NCI-H1930 (cell line): ENCODE data around the gene LRRC1.

ENCODE experiments used
- DNase-seq, 2 experiments: peaks; one replicate each; lab custom pipeline; 2025; lab: John Stamatoyannopoulos, UW

The LRRC1 gene

DNA sequence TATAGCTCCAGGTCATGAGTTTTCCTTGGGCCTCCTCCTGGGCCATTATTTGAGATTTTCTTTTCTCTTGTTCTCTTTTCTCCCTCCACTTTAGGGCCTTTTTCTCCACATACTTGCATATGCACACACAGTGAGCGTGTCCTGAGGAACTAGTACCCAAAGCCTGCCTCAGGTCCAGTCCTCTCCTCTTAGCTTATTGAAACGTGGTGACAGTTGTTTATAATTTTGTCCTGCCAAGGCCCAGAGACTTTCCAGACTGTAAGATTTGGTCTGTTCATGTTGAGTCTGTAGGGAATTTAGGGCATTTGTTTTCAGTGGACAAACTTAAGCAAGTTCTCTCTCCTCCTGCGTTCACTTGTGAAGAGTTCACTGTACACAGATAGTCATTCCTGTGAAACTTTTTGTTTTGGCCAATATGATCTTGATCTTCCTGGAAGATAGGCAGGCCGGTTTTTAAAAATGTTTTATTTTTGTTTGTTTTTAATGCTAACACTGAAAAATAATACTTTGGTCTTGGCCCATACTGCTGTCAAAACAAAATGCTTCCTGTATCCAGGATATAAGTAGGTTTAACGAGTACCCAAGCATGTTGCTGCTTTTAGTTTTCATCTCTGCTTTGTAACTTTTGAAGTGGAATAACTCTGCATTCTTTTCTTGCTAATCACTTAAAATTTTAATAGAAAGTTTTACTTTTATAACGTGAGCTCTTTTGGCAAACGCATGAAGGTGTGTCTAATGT lies 20.7 kb downstream of the LRRC1 start:
- DNase-seq: no peak

- no peak for DNase-seq
These were observed 24.2 kb downstream of the LRRC1 start for GRCh38 chr6:53818858-53819609.

- no peak for DNase-seq
These were observed 27.8 kb downstream of the LRRC1 start for GRCh38 chr6:53822401-53823125.

GRCh38 chr6:53824714-53825113 lies 29.9 kb downstream of the LRRC1 start:
- DNase-seq: no peak

DNA sequence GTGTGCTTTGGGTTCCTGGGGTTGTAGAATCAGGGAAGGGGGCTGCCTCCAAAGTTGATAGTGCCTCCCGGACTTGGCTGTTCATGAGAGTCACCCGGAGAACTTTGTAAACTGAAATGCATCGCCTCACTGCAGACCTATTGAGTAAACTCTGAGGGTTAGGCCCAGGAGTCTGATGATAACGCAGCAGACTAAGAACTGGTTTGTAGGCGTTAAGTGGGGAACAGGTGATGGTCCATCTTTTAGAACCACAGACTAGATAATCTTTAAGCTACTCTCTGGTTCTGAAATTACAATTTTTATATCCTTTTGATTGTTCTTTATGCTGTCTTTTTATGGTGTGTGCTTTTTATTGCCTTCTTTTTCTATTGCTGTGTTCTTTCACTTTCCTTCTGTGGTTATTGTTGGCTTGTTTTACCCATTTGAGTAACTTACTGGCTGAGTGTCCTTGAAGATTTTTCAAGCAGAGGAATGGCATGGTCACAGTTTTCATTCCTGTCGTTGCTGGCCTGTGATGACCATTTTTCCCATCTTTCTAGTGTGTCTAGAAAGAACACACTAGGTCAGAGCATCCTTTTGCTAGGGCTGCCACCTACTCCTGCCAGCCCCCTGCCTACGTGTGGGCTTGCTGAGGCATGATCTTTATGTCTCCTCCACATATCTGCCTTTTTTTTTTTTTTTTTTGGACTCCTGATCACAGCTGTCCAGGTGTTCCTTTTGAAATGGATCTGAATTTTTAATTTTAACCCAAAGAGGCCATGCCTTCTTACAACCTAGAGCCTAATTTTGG lies 30.9 kb downstream of the LRRC1 start:
- no peak for DNase-seq

- no peak for DNase-seq
These were observed 32.7 kb downstream of the LRRC1 start for GRCh38 chr6:53827531-53827930.

DNA sequence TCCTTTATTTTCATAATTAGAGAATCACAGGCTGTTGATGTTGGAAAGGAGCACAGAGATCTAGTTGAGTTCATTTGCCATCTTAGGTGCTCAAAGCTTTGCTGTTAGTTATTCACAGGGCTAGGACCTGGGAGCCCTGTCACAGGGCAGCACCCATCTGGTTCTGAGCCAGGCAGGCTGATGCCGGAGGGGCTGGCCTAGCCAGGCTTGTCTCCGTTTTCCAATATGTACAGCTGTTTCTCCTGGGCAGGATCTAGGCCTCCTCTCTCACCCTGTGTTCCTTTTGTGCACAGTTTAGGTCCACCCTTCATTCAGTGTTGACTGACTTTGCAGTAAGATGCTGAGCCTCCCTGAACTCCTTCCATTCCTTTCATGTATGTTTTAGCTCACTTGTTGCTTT lies 33.4 kb downstream of the LRRC1 start:
- no peak for DNase-seq

- no peak for DNase-seq
These were observed 34.3 kb downstream of the LRRC1 start for GRCh38 chr6:53828966-53829697.

- DNase-seq: no peak
These were observed 35.0 kb downstream of the LRRC1 start for GRCh38 chr6:53829698-53830221.

- no peak for DNase-seq
These were observed 35.6 kb downstream of the LRRC1 start for GRCh38 chr6:53830366-53830765.

DNA sequence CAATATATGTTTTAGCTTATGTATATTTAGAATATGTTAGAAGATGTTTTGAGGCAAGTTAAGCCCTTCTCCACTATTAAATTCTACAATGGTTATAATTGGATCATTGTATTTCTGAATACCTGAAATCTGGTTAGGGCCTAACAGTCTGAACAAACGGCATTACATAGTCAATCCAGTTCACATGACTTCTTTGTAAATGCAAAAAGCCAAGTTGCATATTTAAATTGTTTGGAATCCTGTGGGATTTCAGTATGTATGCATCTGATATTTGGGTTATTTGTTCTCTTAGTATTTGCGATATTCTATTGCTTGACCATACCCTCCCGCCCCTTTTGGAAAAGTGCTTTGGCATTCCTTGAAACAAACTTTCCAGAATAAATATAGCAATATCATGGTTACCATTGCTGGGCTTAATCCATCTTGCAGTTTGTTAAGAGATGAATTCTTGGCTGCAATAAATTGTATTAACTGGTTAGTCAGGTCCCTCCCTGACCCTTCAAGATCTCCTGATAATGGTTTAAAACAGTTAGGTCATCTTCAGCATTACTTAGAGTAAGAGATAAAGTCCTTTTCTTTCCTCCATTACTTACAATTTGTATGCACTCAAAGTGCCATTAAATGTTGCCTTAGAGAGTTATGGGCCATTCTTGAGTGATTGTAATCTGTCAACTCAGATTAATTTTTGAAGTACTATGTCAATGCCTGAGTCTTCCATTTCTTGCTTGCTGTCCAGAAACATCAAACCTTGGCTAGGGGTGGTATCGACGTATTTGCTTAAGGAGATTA lies 36.5 kb downstream of the LRRC1 start:
- no peak for DNase-seq

DNA sequence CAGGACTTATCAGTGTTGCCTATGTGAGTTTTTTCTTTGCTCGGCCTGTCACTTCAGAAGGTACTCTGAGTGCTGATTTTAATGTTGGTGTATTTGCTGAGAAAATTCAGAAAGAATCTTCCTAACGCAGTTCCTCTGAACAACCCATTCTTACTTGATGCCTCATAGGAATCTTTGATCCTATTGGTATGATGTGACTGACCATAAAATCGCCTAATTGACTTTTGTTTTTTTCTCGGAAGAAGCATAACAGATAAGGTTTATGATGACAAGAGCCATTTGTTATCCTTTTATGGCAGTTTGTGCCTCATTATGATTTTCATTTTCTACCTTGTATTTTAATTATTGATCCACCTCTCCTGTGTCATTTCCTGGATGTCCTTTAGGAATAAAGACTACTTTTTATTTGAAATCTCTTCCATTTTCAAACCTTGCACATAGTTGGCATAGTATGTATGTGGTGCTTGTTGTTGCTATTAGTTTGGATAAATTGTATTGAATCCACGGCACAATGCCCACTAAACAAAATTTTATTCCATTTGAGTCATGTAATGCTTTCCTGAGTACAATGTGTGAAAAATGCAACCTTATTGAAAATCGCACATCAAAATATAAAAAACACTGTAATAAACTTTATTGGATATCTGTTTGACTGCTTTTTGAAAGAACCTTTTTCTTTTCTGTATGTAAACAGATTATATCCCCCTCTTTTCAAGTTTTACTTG lies 37.3 kb downstream of the LRRC1 start:
- no peak for DNase-seq

DNA sequence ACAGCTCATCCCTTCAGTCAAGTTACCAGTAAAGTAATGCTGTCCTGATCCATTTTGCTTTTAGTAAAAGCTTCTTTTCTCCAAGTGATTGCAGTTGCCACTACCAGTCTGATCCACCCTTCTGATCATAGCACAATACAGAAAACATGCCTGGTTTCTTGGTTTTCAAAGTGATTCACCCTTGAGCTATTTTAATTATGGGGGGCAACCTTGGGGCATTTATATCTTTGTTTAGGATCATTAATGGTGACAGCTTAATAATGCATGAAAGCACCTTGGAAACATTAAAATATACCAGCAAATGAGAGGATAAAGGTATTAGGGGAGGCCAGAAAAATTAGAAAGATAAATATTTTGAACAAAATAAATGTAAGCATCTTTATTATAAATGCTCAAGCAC lies 38.4 kb downstream of the LRRC1 start:
- no peak for DNase-seq

GRCh38 chr6:53834132-53834531 lies 39.3 kb downstream of the LRRC1 start:
- DNase-seq: no peak

GRCh38 chr6:53837865-53838769 lies 43.3 kb downstream of the LRRC1 start:
- DNase-seq: no peak

DNA sequence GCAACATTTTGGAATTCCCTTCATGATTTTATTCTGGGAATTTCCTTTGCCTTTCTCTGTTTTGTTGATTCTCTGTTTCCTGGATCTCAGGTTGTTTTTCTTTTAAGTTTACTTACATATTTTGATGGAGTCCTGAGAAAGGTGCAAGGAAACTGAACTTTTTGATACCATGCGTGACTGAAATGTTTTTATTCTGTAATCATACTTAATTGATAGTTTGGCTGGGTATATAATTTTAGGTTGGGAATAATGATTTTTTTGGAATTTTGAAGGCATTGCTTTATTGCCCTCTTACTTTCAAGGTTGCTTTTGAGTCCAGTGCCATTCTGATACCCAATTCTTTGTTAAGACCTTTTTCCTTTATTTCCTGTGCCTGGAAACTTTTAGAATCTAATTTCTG lies 45.2 kb downstream of the LRRC1 start:
- no peak for DNase-seq

DNA sequence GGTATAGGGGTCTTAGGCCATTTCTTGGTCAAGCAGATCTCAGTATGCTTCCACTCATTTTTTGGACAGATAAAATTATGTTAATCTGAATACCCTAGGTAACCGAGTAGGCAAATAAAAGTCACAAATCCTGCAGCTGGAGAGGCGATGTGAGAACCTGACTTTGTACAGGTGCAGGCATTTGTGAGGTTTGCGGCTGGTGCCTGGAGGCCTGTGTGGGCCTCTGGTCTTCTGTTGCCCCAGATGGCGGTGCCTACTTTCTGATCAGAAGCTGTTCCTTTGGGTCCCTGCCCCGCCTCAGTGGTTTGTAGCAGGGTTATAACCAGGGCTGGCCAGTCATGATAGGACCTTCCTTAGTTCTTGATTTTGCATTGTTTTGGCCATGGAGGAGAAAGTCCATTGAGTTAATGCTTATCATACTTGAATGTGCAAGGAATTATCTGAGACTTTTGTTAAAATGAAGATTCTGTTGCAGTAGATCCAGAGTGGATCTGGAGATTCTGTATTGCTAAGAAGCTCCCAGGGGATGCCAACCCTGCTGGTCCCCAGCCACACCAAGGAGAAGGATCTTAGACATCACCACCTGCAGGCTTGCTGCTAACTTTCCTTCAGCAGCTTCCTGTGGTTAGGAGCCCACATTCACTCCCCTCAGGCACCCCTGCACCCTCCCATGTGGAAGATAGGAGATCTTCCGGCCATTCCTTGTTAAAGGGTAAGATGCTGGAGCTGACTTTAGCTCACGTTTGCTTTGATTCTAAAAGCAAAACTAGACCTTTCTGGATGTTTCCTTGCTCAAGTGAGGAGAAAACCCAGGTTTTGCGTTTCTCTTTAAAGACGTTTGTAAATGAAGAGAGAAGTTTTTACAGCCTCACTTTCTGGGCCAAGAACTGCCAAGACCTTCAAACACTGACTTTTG lies 50.7 kb downstream of the LRRC1 start:
- no peak for DNase-seq

DNA sequence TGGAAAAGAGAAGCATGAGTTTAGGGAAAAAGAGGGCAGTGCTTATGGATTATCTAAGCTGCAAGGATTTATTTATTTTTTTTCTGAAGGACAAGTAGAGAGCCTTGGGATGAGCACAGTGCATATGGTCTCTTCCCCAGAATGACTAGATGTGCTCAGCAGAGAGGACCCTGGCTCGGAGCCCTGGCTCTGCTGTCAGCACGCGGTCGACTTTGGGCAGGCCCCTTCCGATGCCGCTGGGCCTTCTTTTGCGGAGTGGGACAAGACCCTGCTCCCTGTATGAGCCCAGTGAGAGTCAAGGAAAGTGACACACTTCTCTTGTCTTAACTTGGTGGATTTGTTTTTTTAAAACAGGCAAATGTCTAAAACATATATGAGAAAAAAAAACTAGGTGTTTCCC lies 51.4 kb downstream of the LRRC1 start:
- no peak for DNase-seq
